GM19452 (cell line): ENCODE measurements around the gene SAYSD1.

ENCODE experiments used
- ATAC-seq: cut with Tn5 transposase; IDR thresholded peaks from one replicate; pipeline ENCODE4 v1.9.1; 2021; ENCODE audit not compliant: unreplicated experiment

Gene SAYSD1

GRCh38 chr6:39058471-39059147 is 56.4 kb downstream of the SAYSD1 start:
- ATAC-seq: no peak

DNA sequence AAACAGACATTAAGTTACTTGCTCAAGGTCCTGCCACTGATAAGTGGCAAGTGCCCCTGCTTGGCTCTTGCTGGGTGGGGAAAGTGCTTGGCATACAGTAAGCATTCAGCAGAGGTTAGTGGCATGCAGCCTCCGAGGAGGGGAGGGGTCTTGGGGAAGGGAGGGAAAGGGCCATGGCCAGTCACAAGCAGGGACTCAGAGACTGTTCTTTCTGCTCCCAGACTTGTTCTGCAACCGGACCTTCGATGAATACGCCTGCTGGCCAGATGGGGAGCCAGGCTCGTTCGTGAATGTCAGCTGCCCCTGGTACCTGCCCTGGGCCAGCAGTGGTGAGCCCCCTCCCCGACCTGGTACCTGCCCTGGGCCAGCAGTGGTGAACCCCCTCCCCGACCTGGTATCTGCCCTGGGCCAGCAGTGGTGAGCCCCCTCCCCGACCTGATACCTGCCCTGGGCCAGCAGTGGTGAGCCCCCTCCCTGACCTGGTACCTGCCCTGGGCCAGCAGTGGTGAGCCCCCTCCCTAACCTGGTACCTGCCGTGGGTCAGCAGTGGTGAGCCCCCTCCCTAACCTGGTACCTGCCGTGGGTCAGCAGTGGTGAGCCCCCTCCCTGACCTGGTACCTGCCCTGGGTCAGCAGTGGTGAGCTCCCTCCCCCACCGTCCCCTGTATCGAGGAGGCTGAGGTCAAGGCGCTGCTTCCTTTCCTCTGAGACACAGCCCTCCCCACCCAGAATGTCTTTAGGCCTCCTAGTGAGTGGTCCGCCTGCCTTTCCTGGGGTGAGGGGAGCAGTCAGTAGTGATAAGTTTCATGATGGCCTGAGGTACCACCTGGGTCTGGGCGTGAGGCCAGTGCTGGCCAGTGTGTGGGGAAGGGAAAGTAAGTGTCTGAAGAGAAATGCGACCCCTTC is 57.5 kb downstream of the SAYSD1 start:
- no peak for ATAC-seq

- ATAC-seq: no peak
Observed at GRCh38 chr6:39056681-39057080, 58.3 kb downstream of the SAYSD1 start.

- no peak for ATAC-seq
Observed at GRCh38 chr6:39056191-39056590, 58.8 kb downstream of the SAYSD1 start.

GRCh38 chr6:39055661-39056060 is 59.3 kb downstream of the SAYSD1 start:
- ATAC-seq: no peak

DNA sequence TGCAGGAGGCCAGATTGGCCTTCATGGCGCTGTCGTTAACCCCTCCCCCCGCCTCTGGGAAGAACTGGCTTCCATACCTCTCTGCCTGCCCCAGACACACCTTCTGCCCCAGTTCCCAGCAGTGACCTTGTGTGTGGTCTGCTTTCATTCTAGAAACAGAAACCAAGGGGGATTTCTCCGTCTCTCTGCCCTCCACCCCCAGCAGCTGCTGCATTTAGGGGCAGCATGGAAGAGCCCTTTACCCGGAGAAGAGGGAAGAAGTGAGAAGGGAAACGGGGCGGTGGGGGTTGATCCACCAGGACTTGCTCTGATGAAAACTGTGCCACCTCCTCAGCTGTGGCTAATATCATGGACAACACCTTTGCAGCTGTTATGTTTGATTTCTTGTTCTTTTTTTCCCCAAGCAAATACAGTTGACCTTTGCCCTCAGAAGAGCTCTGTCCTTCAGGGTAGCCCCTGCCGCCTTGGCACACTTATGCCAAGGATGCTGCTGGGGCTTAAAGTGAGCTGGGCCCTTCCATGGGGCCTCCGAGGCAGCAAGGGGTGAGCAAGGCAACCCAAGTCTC is 60.3 kb downstream of the SAYSD1 start:
- no peak for ATAC-seq
